Measurements from ENCODE around the gene BORCS6.

BORCS6 gene

DNA sequence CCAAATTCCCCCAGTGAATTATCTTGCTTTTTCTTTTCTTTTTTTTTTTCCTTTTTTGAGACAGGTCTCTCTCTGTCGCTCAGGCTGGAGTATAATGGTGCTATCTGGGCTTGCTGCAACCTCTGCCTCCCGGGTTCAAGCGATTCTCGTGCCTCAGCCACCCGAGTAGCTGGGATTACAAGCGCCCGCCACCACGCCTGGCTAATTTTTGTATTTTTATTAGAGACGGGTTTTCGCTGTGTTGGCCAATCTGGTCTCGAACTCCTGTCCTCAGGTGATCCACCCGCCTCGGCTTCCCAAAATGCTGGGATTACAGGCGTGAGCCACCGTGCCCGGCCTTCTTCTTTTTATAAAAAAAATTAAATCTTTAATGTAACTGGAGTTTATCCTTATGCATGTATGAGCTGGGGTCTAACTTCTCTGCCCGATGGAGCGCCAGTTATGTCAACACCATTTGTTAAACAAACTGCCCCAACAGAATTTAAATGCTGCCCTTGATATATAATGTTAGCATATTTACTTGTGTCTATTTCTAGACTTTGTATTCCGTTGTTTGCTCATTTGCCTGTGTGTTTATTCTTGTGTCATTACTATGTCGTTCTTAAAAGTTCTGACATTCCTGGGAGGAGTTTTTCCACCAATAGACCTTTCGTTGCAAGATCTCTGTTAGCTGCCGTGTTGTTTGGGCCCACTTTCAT, 20.9 kb upstream of the BORCS6 start:
- no peak for DNase-seq

DNA sequence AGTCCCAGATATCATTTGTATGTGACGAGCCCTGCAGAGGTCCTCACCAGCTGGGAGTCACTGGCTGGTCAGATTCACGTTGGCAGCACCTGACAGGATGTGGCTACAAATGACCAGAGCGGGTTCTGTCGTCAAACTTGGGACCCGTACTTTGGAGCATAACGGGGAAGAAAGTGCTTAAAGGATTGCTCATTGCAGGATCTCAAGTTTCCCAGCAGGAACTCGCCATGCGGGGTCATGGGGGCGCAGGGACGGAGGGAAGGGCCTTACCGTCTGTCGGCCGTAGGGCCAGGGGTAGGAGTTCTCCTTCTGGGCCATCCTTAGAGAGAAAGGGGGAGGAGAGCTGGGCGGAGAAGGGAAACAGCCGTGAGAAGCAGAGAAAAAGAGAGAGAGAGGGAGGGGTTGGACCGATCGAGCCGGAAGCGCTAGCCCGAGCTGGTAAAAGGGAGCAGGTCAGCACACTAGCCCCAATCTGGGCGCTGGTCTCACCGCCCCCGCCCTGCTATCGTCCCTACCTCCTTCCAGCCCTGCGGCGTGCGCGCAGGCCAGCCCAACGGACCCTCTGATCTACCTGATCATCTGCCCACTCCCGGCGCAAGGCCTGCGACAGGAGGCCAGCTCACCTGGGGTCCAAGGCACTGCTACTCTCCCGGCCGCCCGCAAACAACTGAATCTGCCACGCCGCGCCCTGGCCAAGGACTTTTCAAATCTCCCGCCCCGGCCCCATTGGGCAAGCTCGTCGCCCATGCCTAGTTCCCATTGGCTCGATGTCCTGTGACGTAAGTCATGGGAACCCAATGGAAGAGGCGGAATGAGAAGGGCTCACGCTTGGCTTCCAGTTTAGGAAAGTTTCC, 20.2 kb upstream of the BORCS6 start, which contains the start of gene AURKB:
TSS of gene AURKB (minus strand) at position 669 of the 854 bp plus-strand sequence. CDS start at position 318, 351 bp downstream.
- peak; percentile 97 for DNase-seq

DNA sequence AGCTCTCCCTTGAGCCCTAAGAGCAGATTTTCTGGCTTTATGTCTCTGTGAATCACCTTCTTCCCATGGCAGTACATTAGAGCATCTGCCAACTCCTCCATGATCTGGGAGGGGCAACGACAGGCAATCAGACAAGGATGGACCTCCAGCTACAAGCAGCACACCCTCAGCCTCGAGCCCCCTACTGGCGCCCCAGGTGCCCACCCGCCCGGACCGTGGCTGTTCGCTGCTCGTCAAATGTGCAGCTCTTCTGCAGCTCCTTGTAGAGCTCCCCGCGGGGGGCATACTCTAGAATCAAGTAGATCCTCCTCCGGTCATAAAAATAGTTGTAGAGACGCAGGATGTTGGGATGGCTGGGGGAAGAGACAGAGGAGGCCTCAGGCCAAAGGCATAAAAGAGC, 16.6 kb upstream of the BORCS6 start:
- DNase-seq, result no peak

DNA sequence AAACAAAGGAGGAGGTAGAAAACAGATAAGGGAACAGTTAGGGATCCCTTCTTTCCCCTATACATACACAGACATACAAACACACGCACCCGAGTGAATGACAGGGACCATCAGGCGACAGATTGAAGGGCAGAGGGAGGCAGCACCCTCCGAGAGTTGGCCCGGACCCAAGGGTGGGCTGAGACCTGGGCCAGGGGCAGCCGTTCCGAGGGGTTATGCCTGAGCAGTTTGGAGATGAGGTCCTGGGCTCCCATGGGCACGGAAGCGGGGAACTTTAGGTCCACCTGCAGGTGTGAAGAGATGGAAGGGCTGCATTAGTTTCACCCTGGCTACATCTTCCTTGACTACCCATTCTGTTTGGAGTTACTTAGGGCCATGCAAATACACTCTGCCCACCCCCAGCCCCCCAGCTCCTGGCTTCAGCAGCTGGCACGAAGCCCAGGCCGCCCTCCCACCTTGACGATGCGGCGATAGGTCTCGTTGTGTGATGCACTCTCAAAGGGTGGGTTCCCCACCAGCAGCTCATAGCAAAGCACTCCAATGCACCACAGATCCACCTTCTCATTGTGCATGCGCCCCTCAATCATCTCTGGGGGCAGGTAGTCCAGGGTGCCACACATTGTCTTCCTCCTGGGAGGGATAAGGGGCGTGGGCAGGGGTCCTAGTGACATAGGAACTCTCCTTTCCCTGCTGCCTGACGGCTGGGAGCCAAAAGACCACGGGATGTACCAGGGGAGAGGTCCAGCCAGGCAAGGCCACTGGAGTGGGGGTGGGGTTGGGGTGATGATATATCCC, 15.0 kb upstream of the BORCS6 start:
- DNase-seq, result no peak

DNA sequence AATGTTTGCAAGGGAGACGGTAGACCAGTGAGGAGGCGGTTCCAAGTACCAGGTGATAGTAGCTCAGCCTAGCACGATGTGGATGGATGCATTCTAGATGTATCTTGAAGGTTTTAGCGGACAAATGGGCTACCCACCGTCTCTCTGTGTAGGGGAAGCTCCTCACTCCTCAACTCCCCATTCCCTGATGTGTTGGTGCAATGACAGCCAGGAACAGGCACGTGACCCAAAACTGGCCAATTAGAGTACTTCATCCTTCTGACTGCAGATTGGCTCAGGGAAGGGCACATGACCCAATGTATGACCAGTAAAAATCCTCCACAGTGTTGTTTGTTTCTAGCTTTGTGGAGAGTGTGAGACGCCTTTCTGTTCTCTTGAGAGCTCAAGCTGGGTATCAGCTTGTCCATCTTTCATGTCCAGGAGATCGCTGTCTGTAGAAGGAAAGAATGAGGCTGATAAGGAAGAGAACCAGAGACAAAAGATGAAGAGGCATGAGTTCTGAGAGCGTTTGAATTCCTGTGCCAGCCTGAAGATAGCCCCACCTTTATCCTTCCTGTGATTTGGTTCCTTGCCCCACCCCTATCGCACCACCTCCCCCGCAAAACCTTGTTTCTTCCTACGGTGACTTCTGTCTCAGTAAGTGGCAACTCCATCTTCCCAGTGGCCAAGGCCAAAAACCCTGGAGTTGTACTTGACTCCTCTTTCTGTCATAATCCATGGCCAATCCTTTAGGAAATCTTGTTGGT, 2.3 kb upstream of the BORCS6 start:
- peak; percentile 84 for DNase-seq

DNA sequence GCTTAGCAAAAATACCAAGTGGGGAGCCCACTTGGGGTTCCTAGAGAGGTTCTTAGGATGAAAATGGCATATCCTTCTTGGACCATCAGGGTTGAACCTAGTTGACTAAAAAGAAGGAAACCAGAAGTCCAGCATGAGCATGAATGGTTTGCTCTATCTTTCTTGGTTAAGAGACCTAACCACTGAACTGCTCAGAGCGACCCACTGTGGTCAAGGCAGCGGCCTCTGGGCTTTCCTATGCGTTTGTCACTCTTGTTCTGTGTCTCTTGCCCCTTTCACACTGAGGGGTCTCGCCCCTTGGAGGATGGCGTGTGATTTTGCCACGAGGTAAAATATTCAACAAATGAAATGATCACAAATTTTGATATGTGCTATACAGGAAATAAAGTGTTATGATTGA, 526 bp upstream of the BORCS6 start:
- no peak for DNase-seq

DNA sequence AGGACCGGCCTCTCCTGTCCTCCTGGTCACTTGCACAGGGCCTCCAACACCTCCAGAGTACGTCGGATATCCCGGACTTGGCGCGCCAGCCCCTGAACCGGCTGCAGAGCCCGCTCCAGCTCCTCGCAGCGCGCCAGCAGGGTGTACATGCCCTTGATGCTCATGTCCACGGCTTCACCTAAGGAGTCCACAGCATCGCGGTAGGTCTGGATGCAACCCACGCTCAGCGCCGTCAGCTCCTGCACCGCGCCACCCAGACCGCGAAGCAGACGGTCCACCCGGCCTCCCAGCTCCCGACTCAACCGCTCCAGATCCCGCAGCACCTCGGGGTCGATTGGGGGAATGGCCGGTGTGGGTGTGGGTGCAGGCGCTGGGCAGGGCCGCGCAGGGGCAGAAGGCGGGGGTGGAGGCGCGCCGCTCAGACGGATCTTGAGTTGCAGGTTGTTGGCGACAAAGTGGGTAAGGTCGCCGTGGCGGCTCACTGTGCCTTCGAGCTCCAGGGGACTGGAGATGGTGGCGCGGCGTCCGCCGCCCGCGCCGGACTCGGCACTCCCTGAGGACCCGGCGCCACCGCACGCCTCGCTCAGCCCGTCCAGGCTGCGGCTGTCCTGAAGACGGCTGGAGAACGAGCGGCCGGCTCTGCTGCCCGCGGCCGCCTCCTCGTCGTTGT, 804 bp downstream of the BORCS6 start:
- peak; percentile 16 for DNase-seq

DNA sequence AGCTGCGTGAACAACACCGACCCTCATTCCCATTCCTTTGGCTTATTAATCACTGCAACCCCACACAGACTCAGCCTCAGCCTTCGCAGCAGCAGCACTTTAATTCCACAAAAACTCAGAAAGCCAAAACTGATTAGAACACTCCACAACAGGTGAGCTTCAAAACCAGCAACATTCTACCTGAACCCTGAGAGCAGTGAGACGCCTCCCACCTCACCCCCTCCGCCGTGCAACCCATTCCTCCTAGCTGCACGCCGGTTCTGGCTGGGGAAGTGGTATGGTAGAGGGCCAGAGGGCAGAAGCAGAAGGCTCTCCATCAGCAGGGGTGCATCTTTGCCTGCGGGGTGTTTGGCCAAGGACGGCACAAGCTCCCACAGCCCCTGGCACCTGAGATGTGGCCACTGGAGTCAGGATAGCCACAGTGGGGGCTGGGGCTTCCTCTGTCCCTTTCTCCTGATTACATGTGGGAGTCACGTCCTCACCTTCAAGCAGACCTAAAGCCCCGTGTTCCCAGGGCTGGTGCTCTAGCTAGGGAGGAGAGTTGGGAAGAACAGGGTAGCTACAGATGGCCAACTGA, 1.6 kb downstream of the BORCS6 start:
- DNase-seq, result peak; percentile 19

DNA sequence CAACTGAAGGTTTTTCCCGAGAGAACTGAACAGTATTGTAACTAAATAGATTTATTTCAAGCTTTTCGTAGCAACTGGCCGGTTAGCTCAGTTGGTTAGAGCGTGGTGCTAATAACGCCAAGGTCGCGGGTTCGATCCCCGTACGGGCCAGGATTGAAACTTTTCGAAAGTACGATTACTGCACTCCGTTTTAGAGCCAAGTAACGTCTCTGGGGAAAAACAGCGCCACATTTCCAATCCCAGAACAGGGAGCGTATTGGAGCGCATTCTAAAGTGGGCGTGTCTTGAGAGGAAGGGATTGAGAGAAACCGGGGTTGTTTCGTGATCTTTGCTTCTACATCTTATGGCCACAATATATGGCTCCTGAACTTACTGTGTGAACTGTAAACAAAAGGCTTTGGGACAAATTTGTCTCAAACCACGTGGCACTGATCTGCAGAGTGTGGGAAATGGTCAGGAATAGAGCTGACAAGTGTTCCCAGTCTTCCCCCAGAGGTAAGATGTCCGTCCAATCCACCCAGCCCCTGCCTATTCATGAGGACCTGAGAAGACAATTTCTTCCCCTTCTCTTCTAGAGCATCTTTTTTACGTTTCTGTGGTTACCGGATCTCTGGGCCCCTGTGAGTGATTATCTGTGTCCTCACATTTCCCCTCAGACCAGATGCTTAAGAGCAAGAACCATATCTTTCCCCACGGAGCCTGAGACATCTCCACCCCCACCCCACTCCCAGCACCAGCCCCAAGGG, 2.3 kb downstream of the BORCS6 start:
- peak; percentile 93 for DNase-seq

DNA sequence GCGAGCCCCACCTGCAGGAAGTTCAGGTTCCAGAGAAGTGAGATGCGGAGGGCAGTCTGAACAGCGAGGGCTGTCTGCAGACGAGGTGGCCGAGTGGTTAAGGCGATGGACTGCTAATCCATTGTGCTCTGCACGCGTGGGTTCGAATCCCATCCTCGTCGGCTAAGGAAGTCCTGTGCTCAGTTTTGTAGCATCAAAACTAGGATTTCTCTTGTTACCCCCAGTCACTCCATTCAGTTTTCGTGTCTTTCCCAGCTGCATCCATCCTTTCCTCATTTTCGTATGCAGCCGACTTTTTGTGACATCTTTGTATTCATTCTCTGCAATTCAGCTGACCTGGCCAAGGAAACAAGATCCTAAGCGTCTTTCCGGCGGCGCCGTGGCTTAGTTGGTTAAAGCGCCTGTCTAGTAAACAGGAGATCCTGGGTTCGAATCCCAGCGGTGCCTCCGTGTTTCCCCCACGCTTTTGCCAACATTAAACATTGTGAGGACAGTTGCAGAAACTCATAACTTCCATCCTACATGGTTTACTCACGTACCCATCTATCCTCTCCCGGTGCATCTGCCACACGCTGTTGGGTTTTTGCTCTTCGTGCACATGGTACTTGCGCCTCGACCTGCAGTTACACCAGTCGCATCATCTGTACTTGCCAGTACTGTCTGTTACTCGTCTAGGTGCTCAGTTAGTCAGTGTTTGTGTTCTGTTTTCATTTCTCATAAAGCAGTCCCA, 3.0 kb downstream of the BORCS6 start:
- DNase-seq, result peak; percentile 94

DNA sequence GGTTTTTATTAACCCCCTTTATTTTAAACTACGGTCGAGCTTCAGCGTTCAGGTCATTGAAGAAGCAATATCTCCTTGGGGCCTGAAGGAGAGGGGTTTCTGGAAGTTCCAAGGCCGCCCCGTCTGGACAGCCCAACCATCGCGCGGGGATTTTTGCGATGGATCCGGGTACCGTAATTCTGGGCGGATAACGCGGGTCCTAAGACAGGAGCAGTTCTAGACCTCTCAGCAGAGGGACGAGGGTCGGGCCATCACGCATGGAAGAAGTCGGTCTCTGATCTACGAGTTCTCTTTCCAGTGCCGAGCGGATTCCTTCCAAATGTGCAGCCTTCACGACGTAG, 3.6 kb downstream of the BORCS6 start:
- no peak for DNase-seq

DNA sequence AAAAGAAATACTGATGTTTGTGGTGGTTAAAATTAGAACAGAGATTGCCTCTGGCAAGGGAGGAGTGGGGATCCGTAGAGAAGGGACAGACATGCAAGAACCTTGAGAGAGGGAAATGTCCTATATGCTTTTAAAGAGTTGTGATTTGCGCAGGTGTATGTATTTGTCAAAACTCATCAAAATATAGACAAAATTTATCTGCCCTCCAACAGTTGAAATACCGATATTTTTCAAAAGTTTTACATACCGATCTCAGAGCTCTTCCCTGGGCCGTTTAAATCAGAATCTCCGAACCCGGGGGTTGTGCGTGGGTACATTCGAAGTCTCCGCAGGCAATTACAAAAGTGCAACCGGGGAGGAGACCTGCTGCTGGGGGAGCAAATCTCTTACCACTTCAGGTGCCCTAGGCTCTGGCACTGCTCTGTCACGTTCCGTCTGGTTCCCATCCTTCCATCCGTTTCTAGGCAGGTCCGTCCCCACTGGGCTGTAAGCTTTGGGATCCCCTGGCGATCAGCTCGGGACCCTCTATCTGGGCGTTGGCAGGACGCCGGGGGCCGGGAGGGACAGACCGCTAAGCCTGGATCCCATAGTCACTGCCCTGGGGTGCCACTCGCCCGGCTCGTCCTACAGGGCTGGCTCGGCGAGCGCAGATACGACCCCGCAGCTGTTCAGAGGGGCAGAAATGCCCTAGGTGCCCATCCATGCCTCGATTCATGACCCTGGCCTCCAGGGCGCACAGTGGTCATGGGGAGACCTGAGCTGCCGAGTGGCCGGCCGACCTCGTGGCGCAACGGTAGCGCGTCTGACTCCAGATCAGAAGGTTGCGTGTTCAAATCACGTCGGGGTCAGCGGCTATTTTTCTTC, 4.2 kb downstream of the BORCS6 start:
- peak; percentile 93 for DNase-seq

DNA sequence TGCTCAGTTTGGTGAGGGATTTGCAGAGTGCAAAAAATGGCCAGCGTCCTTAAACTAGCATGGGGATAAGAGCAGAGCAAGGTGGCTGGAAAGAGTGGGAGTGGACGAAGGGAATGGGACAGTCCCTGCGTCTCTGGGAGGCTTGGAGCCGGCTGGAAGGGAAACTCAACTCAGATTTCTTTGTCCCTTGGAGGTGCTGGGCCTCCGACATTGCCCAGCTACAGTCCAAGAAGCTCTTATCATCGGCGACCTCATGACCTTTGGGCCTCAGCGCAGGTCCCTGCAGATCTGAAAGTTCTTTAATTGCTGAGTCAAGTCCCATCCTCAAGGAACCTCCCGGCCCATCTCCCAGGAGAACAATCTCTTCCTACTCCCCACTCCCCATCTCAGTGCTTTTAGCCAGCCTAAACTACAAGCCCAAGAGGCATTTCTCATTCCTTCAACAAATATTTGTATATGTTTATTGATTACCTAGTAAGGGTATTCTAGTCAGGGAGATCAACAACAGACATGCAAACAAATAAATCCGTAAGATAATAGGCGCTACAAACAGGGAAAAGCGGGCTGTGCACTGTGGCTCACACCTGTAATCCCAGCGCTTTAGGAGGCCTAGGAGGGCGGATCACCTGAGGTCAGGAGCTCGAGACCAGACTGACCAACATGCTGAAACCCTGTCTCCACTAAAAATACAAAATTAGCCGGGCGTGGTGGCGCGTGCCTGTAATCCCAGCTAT, 12.8 kb downstream of the BORCS6 start:
- no peak for DNase-seq

DNA sequence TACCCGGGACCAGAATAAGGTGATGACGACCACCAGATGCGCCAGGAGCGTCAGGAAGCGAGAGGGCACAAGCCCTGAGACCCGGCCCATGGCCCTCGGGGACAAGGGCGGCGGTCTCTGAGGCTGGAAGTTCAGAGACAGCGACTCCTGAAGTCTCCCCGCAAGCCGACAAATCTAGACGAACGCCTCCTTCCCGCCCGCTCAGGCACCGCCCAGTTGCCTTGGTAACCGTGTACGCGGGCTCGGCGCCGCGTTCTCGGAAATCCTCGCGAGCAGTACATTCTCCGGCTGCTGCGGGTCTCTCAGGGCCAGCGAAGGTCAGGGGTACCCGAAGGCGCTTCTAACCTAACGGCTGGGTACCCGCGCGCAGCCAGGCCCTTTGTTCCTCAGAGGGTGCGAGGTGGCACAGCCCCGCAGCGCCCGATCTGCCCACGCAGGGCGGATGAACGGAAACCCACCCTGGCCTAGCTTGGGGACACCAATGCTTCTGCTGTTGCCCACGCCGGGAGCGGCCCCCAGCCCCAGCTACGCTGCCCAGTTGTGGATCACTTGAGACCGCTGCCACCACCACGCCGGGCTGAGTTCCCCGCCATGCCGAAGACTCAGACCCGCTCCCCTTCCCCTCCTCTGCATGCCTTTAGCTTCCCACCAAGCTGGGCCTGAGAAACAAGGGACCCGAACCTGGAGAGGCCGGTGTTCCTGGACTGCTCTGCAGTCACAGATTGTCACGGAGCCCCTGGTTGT, 13.6 kb downstream of the BORCS6 start, which contains the start of gene TMEM107:
TSS of gene TMEM107 (minus strand) at position 184 of the 744 bp plus-strand sequence. CDS start at position 90, 94 bp downstream.
- DNase-seq, result peak; percentile 91

DNA sequence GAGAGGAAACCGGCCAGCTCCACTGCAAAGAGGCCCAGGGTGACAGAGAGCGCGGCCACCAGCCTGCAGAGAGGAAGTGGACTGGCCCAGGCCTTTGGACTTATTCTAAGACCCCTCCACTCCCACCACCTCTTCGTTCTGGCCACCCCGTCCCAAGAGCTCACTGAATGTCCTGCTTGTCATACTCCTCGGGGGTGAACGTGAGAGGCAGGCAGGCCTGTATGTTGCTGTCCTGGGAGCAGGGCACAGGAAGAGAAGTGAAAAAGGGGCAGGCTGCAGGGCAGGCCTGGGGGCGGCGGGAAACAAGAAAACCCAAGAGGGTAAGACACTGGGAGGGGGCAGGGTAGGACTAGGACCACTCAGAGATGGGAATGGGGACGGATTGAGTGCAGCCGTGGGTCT, 14.2 kb downstream of the BORCS6 start:
- no peak for DNase-seq

DNA sequence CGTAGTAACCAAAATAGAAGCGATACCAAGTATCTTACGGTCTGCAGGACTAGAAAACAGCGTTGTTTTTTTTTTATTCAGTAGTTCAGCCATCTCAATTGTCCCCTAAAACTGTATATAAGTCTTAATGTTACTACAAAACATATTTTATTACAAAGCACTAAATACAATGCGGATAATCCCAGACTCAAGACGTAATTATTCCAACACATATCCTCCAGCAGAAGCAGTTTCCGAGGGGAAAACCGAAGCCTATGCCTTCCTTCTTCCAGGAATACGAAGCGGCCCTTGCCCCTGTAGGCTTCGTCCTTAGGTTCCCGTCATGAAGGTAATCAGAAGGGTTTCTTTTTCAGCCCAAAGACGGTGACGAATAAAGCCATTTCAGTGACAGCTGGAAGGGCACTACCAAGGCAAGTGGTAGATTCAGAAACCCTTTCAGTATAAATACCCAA, 16.1 kb downstream of the BORCS6 start:
- DNase-seq, result no peak

DNA sequence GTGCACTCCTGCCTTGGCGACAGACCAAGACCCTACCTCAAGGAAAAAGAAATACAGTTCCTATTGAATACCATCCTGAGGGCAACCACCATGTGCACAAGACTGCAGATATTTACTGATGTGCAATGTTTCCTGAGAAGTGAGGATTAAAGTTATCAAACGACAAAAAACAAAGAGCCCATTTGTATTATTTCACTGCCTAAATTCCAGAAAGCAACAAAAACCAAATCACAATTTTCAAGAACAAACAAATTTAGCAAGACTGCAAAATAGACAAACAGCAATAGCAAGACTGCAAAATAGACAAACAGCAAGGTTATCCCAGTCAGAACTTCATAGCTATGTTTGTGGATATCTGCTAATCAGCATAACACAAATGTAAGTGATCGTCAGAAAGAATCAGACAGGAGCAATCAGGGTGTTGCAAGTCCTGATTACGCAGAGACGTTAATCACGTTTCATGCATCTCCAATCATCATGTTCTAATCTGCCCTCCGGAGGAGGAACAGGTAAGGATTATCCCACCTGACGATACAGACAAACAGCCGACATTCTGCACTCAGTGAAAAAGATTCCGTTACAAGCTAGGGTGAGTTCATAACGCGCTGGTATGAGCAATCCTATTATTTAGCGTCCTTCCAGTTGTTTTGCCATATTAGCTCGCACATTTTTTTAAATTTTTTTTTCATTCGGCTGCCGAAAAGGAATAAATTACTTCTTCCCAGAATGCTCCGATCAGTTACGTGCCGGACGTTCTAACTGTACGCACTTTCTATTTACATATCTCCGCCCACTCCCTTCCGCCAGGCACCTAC, 16.7 kb downstream of the BORCS6 start:
- peak; percentile 93 for DNase-seq
